Skeletal muscle tissue (tissue), 1 donor: ENCODE results near the gene MEFV. TPM values are rescaled to one million over a fixed set of nuclear protein-coding genes. Genes with fewer than 3 reads are reported as not detected.

Source experiments
- total RNA-seq: library from RNA; depleted of rRNA; stranded (reverse); fragments of >200 nt; gene quantifications from one replicate; pipeline ENCODE4 v1.2.3, GENCODE V29; 2014

The MEFV gene
- total RNA-seq, 1 donor from 2014 or later: 0.52 TPM

Other genes starting within 250 kb of the MEFV start
- gene CLDN9, start 243.7 kb downstream of the MEFV start, total RNA-seq: not detected
- not detected for gene CLDN6, start 238.4 kb downstream of the MEFV start, total RNA-seq
- 28.7 TPM for gene TNFRSF12A, start 236.3 kb downstream of the MEFV start, total RNA-seq
- 14.1 TPM for gene HCFC1R1, start 232.7 kb downstream of the MEFV start, total RNA-seq
- gene THOC6, start 232.6 kb downstream of the MEFV start, total RNA-seq: 15.7 TPM
- not detected for gene BICDL2, start 219.7 kb downstream of the MEFV start, total RNA-seq
- gene MMP25, start 210.1 kb downstream of the MEFV start, total RNA-seq: 0.52 TPM
- 25.1 TPM for gene IL32, start 191.0 kb downstream of the MEFV start, total RNA-seq
- not detected for gene ZSCAN10, start 157.3 kb downstream of the MEFV start, total RNA-seq
- gene ZNF205, start 144.0 kb downstream of the MEFV start, total RNA-seq: 7.3 TPM
- gene ZNF213, start 121.6 kb downstream of the MEFV start, total RNA-seq: 4.2 TPM
- gene OR1F1, start 68.4 kb downstream of the MEFV start, total RNA-seq: not detected
- gene ZNF200, start 21.5 kb downstream of the MEFV start, total RNA-seq: 9.4 TPM
- gene ZNF263, start 26.9 kb upstream of the MEFV start, total RNA-seq: 30.8 TPM
- 7.8 TPM for gene TIGD7, start 48.8 kb upstream of the MEFV start, total RNA-seq
- 23.5 TPM for gene ZNF75A, start 48.9 kb upstream of the MEFV start, total RNA-seq
- not detected for gene OR2C1, start 99.3 kb upstream of the MEFV start, total RNA-seq
- 6.8 TPM for gene ZSCAN32, start 144.4 kb upstream of the MEFV start, total RNA-seq
- gene ZNF174, start 144.6 kb upstream of the MEFV start, total RNA-seq: 8.9 TPM
- gene ZNF597, start 186.9 kb upstream of the MEFV start, total RNA-seq: 2.1 TPM
- gene NAA60, start 187.0 kb upstream of the MEFV start, total RNA-seq: 15.7 TPM
- not detected for gene C16orf90, start 238.9 kb upstream of the MEFV start, total RNA-seq
- 11.5 TPM for gene CLUAP1, start 244.4 kb upstream of the MEFV start, total RNA-seq